GM23248 (cell line): Measurements from ENCODE around the gene UNC50.

ENCODE experiments used
- EZH2 ChIP-seq: fragments of 200-600 bp; sonication (generic); IDR thresholded peaks from 2 replicates; pipeline ENCODE4 v1.6.1; 2018; ENCODE audit warnings: antibody characterized with exemption, mild to moderate bottlenecking; ENCODE audit not compliant: insufficient read depth, poor library complexity, severe bottlenecking
- EZH2phosphoT487 ChIP-seq: fragments of 200-600 bp; sonication (generic); IDR thresholded peaks from 2 replicates; pipeline ENCODE4 v1.6.1; 2018; ENCODE audit warnings: antibody characterized with exemption, moderate library complexity, mild to moderate bottlenecking, low read depth; ENCODE audit not compliant: insufficient read depth

DNA sequence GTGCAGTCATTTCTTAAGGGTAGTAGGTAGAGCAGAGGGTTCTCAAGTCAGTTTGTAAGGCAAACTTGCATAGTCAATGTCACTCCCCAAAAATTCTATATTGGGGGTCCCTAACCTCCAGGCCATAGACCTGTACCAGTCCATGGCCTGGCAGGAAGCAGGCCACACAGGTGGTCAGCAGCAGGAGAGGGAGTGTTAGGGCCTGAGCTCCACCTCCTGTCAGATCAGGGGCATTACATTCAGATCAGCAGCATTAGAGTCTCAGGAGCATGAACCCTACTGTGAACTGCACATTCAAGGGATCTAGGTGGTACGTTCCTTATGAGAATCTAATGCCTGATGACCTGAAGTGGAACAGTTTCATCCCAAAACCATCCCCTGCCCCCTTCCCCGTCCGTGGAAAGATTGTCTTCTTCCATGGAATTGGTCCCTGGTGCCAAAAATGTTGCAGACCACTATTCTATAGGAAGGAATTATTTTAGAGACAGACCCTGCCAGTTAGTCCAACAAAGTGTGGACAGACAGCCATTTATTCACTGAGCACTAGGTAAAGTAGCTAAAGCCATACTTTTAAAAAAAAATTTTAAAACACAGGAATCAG, 6.8 kb upstream of the UNC50 start:
- TF ChIP-seq EZH2 (no peak), EZH2phosphoT487 (no peak)
